Spleen (tissue), 11 donors: ENCODE measurements around the gene KATNIP. TPM values are rescaled to one million over a fixed set of nuclear protein-coding genes. Genes with fewer than 3 reads are reported as not detected.

Source experiments
- DNase-seq: peaks from one replicate; pipeline ENCODE4 v3.0.0-alpha.2; 2020
- H3K27ac ChIP-seq, 8 donors: fragments of 200-600 bp; sonication (generic) in 7 of 8; 1 replicate in 4 of 8; 2 replicates in 4 of 8; pipeline versions ENCODE4 v1.5.0 to v1.8.0; 2016 to 2021; ENCODE audit warnings: inconsistent platforms in 4 of 8, mild to moderate bottlenecking in 4 of 8, moderate library complexity in 1 of 8
- H3K27me3 ChIP-seq, 7 donors: fragments of 200-600 bp; sonication (generic) in 6 of 7; replicated peaks in 1 of 7; 1 replicate in 4 of 7; 2 replicates in 3 of 7; pipeline versions ENCODE4 v1.5.0 to v1.8.0; 2016 to 2021; ENCODE audit warnings: inconsistent platforms in 3 of 7, mild to moderate bottlenecking in 1 of 7
- H3K36me3 ChIP-seq, 6 donors: fragments of 200-600 bp; sonication (generic) in 5 of 6; 1 replicate in 4 of 6; 2 replicates in 2 of 6; pipeline versions ENCODE4 v1.5.0 to v1.8.0; 2016 to 2021; ENCODE audit warnings: inconsistent platforms in 2 of 6
- H3K4me1 ChIP-seq, 6 donors: fragments of 200-600 bp; sonication (generic) in 5 of 6; 1 replicate in 3 of 6; 2 replicates in 3 of 6; pipeline versions ENCODE4 v1.5.0 to v1.8.0; 2016 to 2021; ENCODE audit warnings: inconsistent platforms in 3 of 6
- H3K4me3 ChIP-seq, 8 donors: fragments of 200-600 bp; sonication (generic) in 7 of 8; 1 replicate in 4 of 8; 2 replicates in 4 of 8; pipeline versions ENCODE4 v1.5.0 to v1.8.0; 2016 to 2021; ENCODE audit warnings: inconsistent platforms in 4 of 8, mild to moderate bottlenecking in 4 of 8, moderate library complexity in 2 of 8
- H3K9me3 ChIP-seq, 8 donors: fragments of 200-600 bp; sonication (generic) in 7 of 8; 1 replicate in 4 of 8; 2 replicates in 4 of 8; pipeline versions ENCODE4 v1.5.0 to v1.8.0; 2016 to 2021; ENCODE audit warnings: inconsistent platforms in 4 of 8
- POLR2A ChIP-seq, 3 donors: fragments of 450-650 bp; IDR thresholded peaks; one replicate each; pipeline ENCODE4 v1.5.1; 2017; ENCODE audit warnings: antibody characterized with exemption in 3 of 3, mild to moderate bottlenecking in 1 of 3
- POLR2AphosphoS5 ChIP-seq, 3 donors: sonication (generic); formaldehyde crosslinking; IDR thresholded peaks; one replicate each; pipeline ENCODE4 v1.5.1; 2017; ENCODE audit warnings: antibody characterized with exemption in 3 of 3
- WGBS, 5 donors: extraction: QIAGEN DNeasy Blood & Tissue Kit in 3 of 5; methylation state at CpG; one replicate each; pipeline versions ENCODE4 v1.1.5 to v1.1.7; 2013 to 2018; 5-methylcytosine and 5-hydroxymethylcytosine counted together
- intact Hi-C: fragments of 100-400 bp; cut with DNase I; formaldehyde crosslinking; loops from one replicate; pipeline ENCODE4 v1.15.0; 2023; ENCODE audit warnings: low total_unique reads
- polyA plus RNA-seq, 3 donors: library from polyadenylated mRNA; stranded (reverse); fragments of 200-250 nt; gene quantifications; one replicate each; pipeline ENCODE4 v1.2.1, GENCODE V29; 2013
- total RNA-seq, 7 donors: library from RNA; depleted of rRNA in 3 of 7; stranded (reverse); fragments of >200 nt in 3 of 7; fragmentation: NEBNext Ultra II Directional in 4 of 7; extraction: Animal tissue kit (Norgen Biotek cat#: 25700) in 4 of 7; gene quantifications; one replicate each; pipeline versions ENCODE4 v1.1.0 to v1.2.1, GENCODE V29; 2016 to 2021
- TF ChIP-seq, protein P1 (sequence below), 11 experiments: fragments of 200-600 bp in 7 of 11; fragments of 450-650 bp in 4 of 11; sonication (generic) in 4 of 11; IDR thresholded peaks in 8 of 11; conservative IDR thresholded peaks in 3 of 11; 1 replicate in 7 of 11; 2 replicates in 4 of 11; pipeline versions ENCODE4 v1.4.0 to v1.8.0; 2016 to 2021; ENCODE audit warnings: antibody characterized with exemption in 11 of 11, inconsistent platforms in 4 of 11, mild to moderate bottlenecking in 1 of 11
- donor health status: healthy with polysubstance abuse.
- donor health status: DM: no; HTN: no; CAD: no; lungs with moderate emphysema.
- donor health status: DM: no; HTN: no; CAD: no.
- donor health status: Bipolar disorder and iron deficiency.
- donor health status: healthy.
- donor health status: DM: no; HTN: no; CAD: no.
- donor health status: DM: yes; HTN: yes; CAD: no.

The KATNIP gene
- total and polyA plus RNA-seq, 10 donors: 3.8 to 40.7 (median 30.0) TPM

DNA sequence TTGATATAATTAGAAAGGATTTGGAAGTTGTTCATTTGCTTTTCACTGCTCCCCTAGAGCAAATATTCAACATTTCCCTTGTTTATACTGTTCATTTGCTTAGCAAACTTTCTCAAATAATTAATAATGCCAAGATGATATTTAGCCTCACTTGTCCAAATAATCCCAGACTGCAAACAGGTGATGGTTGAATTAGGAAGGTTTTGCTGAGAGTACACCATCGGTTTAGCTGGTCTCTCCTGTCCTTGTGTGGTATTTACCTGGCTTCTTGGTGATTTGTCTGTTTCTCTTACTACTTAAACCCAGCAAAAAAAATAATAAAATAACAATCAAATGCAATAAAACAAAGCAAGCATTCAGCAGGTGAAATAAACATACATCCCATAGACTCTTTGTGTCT is 6.5 kb downstream of the KATNIP start:
- TF ChIP-seq POLR2AphosphoS5 (IDR thresholded peaks at IDR 0.05) (no peak), POLR2A (IDR thresholded peaks at IDR 0.05) (no peak)
- TF ChIP-seq, protein P1, sequence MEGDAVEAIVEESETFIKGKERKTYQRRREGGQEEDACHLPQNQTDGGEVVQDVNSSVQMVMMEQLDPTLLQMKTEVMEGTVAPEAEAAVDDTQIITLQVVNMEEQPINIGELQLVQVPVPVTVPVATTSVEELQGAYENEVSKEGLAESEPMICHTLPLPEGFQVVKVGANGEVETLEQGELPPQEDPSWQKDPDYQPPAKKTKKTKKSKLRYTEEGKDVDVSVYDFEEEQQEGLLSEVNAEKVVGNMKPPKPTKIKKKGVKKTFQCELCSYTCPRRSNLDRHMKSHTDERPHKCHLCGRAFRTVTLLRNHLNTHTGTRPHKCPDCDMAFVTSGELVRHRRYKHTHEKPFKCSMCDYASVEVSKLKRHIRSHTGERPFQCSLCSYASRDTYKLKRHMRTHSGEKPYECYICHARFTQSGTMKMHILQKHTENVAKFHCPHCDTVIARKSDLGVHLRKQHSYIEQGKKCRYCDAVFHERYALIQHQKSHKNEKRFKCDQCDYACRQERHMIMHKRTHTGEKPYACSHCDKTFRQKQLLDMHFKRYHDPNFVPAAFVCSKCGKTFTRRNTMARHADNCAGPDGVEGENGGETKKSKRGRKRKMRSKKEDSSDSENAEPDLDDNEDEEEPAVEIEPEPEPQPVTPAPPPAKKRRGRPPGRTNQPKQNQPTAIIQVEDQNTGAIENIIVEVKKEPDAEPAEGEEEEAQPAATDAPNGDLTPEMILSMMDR (IDR thresholded peaks at IDR 0.05 in 8 of 11, conservative IDR thresholded peaks at IDR 0.05 in 3 of 11): no peak
- Histone ChIP-seq H3K27ac (no peak overlapping the region), H3K4me3 (no peak overlapping the region), H3K27me3 (no peaks in the 10 kb centered on the region), H3K36me3 (peaks cover 0 to 8% (median 4%) of the 10 kb centered on the region in 6 donors), H3K4me1 (peaks cover 0 to 8% (median 1%) of the 10 kb centered on the region in 6 donors), H3K9me3 (no peaks in the 10 kb centered on the region)
- no peak for DNase-seq
- 90 to 98% (median 97%) methylated on average over 1 of the region's 1 CpG for WGBS, 5 donors
- intact Hi-C loops: no loop called here

DNA sequence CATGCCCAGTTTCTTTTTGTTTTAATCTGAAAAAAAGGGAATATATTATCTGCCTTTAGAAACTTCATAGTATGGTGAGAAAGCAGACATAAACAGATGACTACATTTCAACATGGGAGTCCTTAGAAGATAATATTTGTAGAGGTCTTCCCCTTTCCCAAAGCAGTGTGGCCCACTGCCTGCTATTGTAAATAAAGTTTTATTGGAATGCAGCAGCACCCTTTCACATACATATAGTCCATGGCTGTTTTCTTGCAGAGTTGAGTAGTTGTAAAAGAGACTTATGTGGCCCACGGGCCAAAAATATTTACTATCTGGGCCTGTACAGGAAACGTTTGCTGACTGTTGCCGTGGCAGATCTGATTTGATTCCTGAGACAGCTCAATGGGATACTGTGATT is 8.5 kb downstream of the KATNIP start:
- TF ChIP-seq POLR2A (IDR thresholded peaks at IDR 0.05) (no peak), POLR2AphosphoS5 (IDR thresholded peaks at IDR 0.05) (no peak)
- TF ChIP-seq, protein P1 (IDR thresholded peaks at IDR 0.05 in 8 of 11, conservative IDR thresholded peaks at IDR 0.05 in 3 of 11): no peak
- no peaks in the 10 kb centered on the region for H3K27me3 ChIP-seq
- peaks cover 0 to 10% (median 3%) of the 10 kb centered on the region in 6 donors for H3K4me1 ChIP-seq
- no peaks in the 10 kb centered on the region for H3K9me3 ChIP-seq
- 78 to 92% (median 85%) methylated on average over 3 of the region's 3 CpGs for WGBS, 5 donors
- intact Hi-C loops: no loop called here
- no peak for DNase-seq
- no peak overlapping the region for H3K27ac ChIP-seq
- no peak overlapping the region for H3K4me3 ChIP-seq
- H3K36me3 ChIP-seq: peaks cover 0 to 8% (median 4%) of the 10 kb centered on the region in 6 donors

GRCh38 chr16:27558932-27559331 is 9.0 kb downstream of the KATNIP start:
- TF ChIP-seq POLR2A (IDR thresholded peaks at IDR 0.05): no peak
- no peak for TF ChIP-seq POLR2AphosphoS5 (IDR thresholded peaks at IDR 0.05)
- TF ChIP-seq, protein P1 (IDR thresholded peaks at IDR 0.05 in 8 of 11, conservative IDR thresholded peaks at IDR 0.05 in 3 of 11): no peak
- intact Hi-C loops: no loop called here
- Histone ChIP-seq H3K9me3 (no peaks in the 10 kb centered on the region), H3K4me3 (no peak overlapping the region), H3K4me1 (peaks cover 0 to 10% (median 3%) of the 10 kb centered on the region in 6 donors), H3K36me3 (peaks cover 0 to 8% (median 4%) of the 10 kb centered on the region in 6 donors), H3K27ac (no peak overlapping the region), H3K27me3 (no peaks in the 10 kb centered on the region)
- no peak for DNase-seq
- 71 to 95% (median 76%) methylated on average over 1 of the region's 1 CpG for WGBS, 5 donors

DNA sequence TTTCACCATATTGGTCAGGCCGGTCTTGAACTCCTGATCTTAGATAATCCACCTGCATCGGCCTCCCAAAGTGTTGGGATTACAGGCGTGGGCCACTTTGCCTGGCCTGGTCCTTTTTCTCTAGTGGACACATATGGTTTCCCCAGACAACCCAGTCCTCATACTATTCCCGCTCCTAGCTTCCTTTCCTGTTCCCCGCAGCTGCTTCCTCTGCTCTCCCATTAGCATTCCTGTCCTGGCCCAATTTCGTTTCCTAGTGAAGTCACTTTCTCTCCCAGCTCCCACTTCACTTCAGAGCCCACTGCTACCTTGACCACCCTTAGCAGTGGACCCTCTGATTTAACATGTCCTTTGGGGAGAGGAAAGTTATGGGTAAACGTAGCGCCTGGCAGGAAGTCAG is 11.3 kb downstream of the KATNIP start:
- Histone ChIP-seq H3K27ac (peak overlapping the region in 5 of 8 donors; percentile 39 to 63 (median 59)), H3K9me3 (no peaks in the 10 kb centered on the region), H3K4me1 (peaks cover 0 to 11% (median 4%) of the 10 kb centered on the region in 6 donors), H3K36me3 (peaks cover 0 to 8% (median 4%) of the 10 kb centered on the region in 6 donors), H3K4me3 (no peak overlapping the region), H3K27me3 (no peaks in the 10 kb centered on the region)
- TF ChIP-seq, protein P1 (IDR thresholded peaks at IDR 0.05 in 8 of 11, conservative IDR thresholded peaks at IDR 0.05 in 3 of 11): peak in 1 of 11 experiments; percentile 3
- TF ChIP-seq POLR2AphosphoS5 (IDR thresholded peaks at IDR 0.05): peak in 1 of 3 donors; percentile 5
- TF ChIP-seq POLR2A (IDR thresholded peaks at IDR 0.05): no peak
- WGBS, 5 donors: 75 to 87% (median 80%) methylated on average over 8 of the region's 8 CpGs
- DNase-seq: peak; percentile 17
- intact Hi-C loops: no loop called here
